Erythroblast (primary cell): Measurements from ENCODE around the gene ZAR1.

Source experiments
- DNase-seq, 2 experiments: peaks; one replicate each; lab custom pipeline; 2025; lab: John Stamatoyannopoulos, UW
- GATA1 ChIP-seq: IDR thresholded peaks from 2 replicates; pipeline ENCODE4 v1.6.1; 2011; ENCODE audit warnings: low read depth, mild to moderate bottlenecking, control low read depth, low read length, moderate library complexity
- POLR2A ChIP-seq: IDR thresholded peaks from 2 replicates; pipeline ENCODE4 v1.6.1; 2011; ENCODE audit warnings: mild to moderate bottlenecking, low read length

The ZAR1 gene

DNA sequence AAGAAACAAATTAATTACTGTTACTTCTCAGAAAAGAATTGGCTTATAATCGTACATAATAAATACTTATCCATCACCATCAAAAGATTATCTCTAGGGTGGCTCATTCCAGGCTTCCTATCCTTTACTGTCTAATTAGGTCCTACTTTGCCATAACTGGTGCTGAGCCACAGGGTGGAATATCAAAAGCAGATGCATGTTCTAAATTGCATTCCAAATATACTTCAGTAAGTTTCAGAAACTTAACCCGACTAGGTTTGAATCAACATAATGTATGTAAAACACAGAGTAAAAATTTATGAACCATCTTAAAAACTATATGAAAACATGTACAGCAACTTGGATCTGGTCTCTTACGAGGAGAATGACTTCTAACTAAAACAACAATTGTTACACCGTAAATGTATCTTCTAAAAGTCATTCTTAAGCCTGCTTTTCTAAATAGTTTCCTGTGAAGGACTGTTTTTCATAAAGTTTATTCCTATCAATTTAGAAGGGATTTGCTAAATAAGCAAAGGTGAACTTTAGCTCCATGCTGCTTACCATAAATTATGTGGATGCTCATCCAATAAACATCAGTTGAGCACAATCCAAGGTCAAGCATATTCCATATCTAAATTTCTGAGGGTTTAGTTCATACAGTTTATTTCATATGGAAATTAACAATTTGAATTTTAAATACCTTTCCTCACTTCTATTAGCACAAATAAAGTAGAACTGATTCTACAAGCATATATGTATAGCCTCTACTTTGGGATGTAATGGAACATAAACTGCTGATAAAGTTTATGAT is 13.4 kb downstream of the ZAR1 start:
- no peak for TF ChIP-seq POLR2A
- no peak for TF ChIP-seq GATA1
- no peak for DNase-seq

DNA sequence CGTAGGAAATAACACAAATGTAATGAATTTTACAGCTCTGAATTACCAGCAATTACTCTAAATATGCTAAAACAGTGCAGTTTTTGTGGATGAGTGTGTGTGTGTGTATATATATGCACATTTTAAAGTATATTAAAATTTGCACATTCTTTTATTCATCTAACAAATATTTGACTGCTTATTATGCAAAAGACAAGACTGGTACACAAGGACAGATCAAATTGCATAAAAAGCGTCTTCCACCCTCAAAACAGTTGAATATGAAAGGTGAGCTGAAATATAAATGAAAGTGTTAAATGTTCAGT is 13.9 kb downstream of the ZAR1 start:
- TF ChIP-seq POLR2A (no peak), GATA1 (no peak)
- no peak for DNase-seq

DNA sequence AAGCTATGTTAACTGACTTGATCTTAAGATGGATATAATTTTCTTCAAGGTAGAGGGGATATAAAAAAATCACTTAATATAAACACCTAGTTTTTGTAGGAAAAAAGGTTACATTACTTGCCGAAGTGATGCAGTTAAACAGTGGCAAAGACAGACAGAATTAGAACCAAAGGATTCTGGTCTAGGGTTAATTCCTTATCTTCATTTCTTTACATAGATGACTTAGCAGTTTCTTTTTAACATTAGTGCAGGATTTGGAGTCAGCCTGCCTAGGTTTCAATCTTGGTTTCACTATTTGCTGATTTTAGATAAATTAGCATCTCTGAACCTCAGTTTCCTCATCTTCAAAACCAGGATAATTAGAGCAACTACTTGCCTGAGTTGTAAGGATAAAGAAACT is 14.3 kb downstream of the ZAR1 start:
- peak; percentile 15 to 39 for DNase-seq
- TF ChIP-seq GATA1 (no peak), POLR2A (no peak)

DNA sequence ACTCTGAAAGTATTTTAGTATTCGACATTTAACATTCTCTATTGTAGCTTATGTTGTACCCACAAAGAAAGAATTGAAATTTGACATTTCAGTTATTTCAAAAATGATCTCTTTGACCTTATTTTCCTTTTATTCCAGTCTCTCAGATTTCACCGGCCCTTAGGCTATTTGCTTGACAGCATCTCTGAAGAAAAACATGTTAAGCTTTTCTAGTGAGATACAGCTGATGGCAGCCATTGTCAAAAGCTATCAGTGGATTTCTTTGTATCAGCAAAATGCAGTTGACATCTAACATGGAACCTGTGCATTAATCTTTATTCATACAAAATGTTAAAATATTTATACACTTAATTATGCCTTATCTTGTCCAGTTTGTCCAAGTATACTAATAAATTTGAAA is 16.7 kb downstream of the ZAR1 start:
- TF ChIP-seq POLR2A = no peak
- TF ChIP-seq GATA1 = no peak
- no peak for DNase-seq

DNA sequence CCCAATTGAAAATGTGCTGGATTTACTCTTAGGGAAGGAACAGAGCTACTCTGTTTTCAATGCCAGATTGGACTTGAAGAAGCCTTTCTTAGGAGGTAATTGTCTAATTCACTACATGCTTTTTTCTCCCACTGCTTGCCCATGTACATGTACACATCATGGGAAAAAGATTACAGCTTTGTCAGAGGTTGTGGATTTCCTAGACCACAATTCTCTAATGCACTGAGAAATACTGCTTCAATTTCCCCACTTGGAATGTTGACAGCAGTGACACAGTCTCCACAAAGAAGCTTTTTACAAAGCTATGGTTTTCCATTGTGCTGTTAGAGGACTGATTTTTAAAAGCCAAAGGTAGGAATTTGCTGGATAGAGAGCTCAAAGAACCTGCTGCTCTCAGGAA is 19.5 kb downstream of the ZAR1 start:
- TF ChIP-seq GATA1 (no peak), POLR2A (no peak)

DNA sequence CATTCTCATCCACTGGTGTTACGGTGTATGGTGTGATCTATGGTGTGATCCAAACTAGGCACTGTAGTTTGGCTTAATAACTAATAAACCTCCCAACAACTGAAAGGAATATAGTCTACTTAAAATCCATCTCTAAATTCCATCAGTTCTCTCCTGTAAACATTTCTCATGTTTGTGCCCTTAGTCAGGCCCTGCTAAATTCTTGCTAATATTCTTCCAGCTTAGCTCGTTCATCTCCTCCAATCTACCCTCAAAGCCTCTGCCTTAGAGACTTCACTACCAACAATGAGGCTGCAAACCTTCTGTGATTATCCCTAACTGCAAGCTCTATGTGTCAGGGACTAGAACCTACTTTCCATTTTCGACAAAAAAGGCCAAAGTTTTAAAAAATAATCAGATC is 28.1 kb downstream of the ZAR1 start:
- DNase-seq = no peak
- no peak for TF ChIP-seq GATA1
- no peak for TF ChIP-seq POLR2A

More for the DNA sequence above, 19.5 kb downstream of the ZAR1 start:
- DNase-seq = no peak

DNA sequence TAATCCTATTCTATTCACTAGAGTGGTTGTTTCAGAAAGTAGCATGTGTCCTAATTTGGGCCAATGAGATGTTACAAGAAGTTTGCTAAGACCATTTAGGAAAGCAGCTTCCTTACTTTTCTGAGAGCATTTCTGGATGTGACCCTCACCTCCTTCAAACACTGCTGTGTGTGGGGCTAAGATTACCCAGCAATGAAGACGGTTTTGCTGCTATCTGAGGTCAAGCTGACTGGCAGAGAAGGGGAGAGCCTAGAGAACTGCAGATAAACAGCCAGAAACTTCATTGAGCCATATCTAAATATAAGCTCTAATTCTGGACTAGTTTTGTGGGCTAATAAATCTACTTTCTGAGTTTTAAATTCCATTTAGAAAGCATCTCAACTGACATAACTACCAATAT is 36.4 kb downstream of the ZAR1 start:
- DNase-seq = peak; percentile 36 to 63
- TF ChIP-seq POLR2A (no peak), GATA1 (no peak)

DNA sequence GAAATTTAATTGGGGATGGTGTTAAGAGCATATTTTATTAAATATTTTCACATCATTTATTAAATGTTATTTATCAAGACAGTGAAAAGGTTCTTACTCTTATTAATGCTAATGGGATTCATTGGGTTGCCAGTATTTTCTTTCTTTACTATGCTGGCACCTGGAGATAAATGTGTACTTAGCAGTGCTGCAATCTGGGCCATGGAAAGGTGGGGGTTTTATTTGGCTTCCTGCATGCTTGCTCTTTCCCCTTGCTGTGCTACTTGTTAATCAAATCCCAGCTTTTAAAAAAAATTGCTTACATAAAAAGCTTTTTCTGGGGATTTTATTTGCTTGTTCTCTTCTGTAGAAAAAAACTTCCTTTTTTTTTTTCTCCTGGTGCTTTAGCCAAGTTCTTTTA is 48.3 kb downstream of the ZAR1 start:
- no peak for TF ChIP-seq POLR2A
- TF ChIP-seq GATA1 = no peak
- no peak for DNase-seq

DNA sequence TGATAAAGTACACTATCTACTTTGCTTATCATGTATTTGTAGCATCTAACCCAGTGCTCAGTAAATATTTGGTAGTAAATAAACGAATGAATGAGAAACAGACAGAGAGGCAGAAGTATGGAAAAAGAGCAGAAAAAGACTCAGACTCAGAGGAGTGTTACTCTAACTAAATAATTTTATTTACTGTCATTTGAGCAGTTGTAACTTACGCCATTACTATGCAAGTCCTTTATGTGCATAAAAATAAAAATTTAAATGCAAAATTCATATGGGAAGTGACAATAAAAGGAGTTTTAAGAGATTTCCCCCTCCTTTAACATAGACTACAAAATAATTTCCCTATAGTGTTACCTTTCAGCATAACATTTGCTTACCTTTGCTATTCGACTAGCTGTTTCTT is 49.5 kb downstream of the ZAR1 start:
- DNase-seq = no peak
- TF ChIP-seq POLR2A (no peak), GATA1 (no peak)

DNA sequence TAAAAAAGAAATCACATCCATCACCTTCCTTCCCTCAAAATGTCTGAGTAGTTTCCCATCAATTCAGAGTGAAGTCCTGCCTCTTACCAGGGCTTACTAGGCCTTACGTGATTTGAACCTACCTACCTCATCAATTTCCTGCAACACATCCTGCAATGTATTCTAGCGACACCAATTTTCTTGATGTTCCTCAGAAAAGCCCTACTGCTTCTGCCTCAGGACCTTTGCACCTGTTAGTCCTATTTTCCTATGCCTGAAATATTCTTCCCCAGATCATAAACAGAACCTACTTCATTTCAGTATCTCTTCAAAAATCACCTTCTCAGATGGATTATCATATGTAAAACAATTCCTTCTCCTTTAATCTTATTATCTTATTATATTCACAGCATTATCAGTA is 52.8 kb downstream of the ZAR1 start:
- no peak for TF ChIP-seq GATA1
- TF ChIP-seq POLR2A = no peak
- no peak for DNase-seq

DNA sequence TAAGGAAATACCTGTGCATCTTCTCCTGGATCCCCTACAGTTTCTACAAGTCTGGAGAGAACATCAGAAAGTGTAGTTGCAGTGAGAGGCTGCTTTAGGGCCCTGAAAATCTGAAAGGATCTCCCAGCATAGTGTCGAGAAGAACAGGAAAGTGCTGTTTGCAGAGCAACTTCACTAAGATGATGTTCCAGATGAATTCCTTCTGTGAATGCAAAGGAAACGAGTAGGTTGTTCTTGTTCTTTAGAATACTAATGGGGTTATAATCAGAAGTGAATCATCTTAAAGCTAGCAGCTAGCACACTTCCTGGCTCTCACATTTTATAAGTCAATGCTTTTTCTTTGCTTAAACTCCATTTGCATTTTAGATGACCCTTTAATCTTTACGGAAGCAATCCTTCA is 53.7 kb downstream of the ZAR1 start:
- TF ChIP-seq GATA1 = no peak
- TF ChIP-seq POLR2A = no peak
- no peak for DNase-seq
